CD4-positive, alpha-beta memory T cell (primary cell): Measurements from ENCODE around the gene OR10R2. TPM values are rescaled to one million over a fixed set of nuclear protein-coding genes. Genes with fewer than 3 reads are reported as not detected.
"Not testable (repeated sequence)": the region's sequence is repeated elsewhere in the genome, so short reads cannot be mapped to it uniquely, and the experiment has no call there.

Experiments
- CTCF ChIA-PET: fragments of 350-600 bp; sonication (Branson Sonifier 250); formaldehyde crosslinking; loops from one replicate; lab custom pipeline; 2021; ENCODE audit warnings: inconsistent platforms; ENCODE audit not compliant: partially characterized antibody; lab: Charles Lee
- POLR2A ChIA-PET: fragments of 350-600 bp; sonication (Branson Sonifier 250); formaldehyde crosslinking; loops from one replicate; lab custom pipeline; 2021; ENCODE audit not compliant: partially characterized antibody; lab: Charles Lee
- DNase-seq, 5 donors: peaks; one replicate each; pipeline versions ENCODE4 v3.0.0 to v3.0.0-alpha.2; 2020 to 2022; ENCODE audit warnings: mixed read lengths in 1 of 5
- H3K27ac ChIP-seq: one replicate; pipeline ENCODE4 v1.7.0; 2013; ENCODE audit warnings: low read depth, low read length
- H3K27me3 ChIP-seq: 2 replicates; pipeline ENCODE4 v1.7.0; 2013; ENCODE audit warnings: mild to moderate bottlenecking, low read length, moderate library complexity; ENCODE audit not compliant: insufficient read depth
- H3K36me3 ChIP-seq: 2 replicates; pipeline ENCODE4 v1.7.0; 2013; ENCODE audit warnings: mild to moderate bottlenecking, low read length, moderate library complexity; ENCODE audit not compliant: insufficient read depth
- H3K4me1 ChIP-seq: 2 replicates; pipeline ENCODE4 v1.7.0; 2013; ENCODE audit warnings: mild to moderate bottlenecking, low read length, moderate library complexity; ENCODE audit not compliant: insufficient read depth
- H3K4me3 ChIP-seq, 2 donors: one replicate each; pipeline ENCODE4 v1.7.0; 2013; ENCODE audit warnings: low read length in 2 of 2, mild to moderate bottlenecking in 1 of 2
- H3K9me3 ChIP-seq, 2 donors: one replicate each; pipeline ENCODE4 v1.7.0; 2013; ENCODE audit warnings: low read length in 2 of 2, control low read depth in 1 of 2; ENCODE audit not compliant: control insufficient read depth in 1 of 2
- H3K27ac Mint-ChIP-seq, 7 donors: one replicate each; pipeline ENCODE4 v1.8.0; 2020 to 2021; ENCODE audit warnings: mixed read lengths in 7 of 7, mild to moderate bottlenecking in 6 of 7, inconsistent platforms in 3 of 7, moderate library complexity in 3 of 7
- H3K27me3 Mint-ChIP-seq, 2 donors: one replicate each; pipeline ENCODE4 v1.8.0; 2020 to 2021; ENCODE audit warnings: mixed read lengths in 2 of 2
- H3K36me3 Mint-ChIP-seq, 2 donors: one replicate each; pipeline ENCODE4 v1.8.0; 2020 to 2021; ENCODE audit warnings: mixed read lengths in 2 of 2, inconsistent platforms in 1 of 2, mild to moderate bottlenecking in 1 of 2
- H3K4me1 Mint-ChIP-seq, 4 donors: one replicate each; pipeline ENCODE4 v1.8.0; 2020 to 2021; ENCODE audit warnings: mixed read lengths in 4 of 4, mild to moderate bottlenecking in 1 of 4
- H3K4me3 Mint-ChIP-seq, 8 donors: one replicate each; pipeline ENCODE4 v1.8.0; 2020 to 2021; ENCODE audit warnings: mixed read lengths in 8 of 8, mild to moderate bottlenecking in 7 of 8, moderate library complexity in 6 of 8, inconsistent platforms in 3 of 8
- H3K9me3 Mint-ChIP-seq, 8 donors: one replicate each; pipeline ENCODE4 v1.8.0; 2020 to 2021; ENCODE audit warnings: mixed read lengths in 8 of 8, mild to moderate bottlenecking in 5 of 8, inconsistent platforms in 3 of 8, moderate library complexity in 1 of 8
- intact Hi-C: fragments of 100-400 bp; cut with micrococcal nuclease; formaldehyde crosslinking; loops from one replicate; pipeline ENCODE4 v1.15.1; 2023
- polyA plus RNA-seq, 2 donors: library from polyadenylated mRNA; unstranded; fragments of 300-500 nt; fragmentation: Illumina TruSeq; gene quantifications; one replicate each; pipeline ENCODE4 v1.2.3, GENCODE V29; 2021
- total RNA-seq, 2 experiments: library from RNA; stranded (reverse); gene quantifications; one replicate each; pipeline ENCODE4 v1.2.3, GENCODE V29; 2021

Gene OR10R2
- total RNA-seq: not detected
- not detected for polyA plus RNA-seq

DNA sequence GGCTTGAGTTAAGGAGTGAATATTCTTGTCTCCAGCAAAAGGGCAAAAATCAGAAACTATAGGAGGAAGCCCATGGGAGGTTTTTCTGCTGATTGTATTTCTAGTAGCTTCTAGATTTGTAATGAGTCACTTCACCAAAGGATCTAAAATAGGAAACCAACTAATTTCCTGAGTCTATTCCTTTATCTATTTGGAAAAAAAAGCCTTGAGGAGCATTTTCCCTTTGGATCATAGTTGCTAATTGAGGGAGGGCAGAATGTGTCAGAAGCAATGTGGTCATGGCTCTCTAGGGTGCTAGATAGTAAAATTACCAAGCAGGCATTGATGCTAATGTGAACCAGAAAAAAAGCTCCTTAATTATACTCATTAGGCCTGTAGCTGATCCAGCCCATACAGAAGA, at the start of gene OR10R2:
TSS of gene OR10R2 (plus strand) at position 301 of the 400 bp plus-strand sequence. CDS start 106 bp downstream, outside the sequence.
- POLR2A ChIA-PET: no interaction called here
- H3K27me3 ChIP-seq: no peaks in the 10 kb centered on the region
- CTCF ChIA-PET: no interaction called here
- no peak within 1 kb of the TSS for H3K27ac ChIP-seq
- H3K27me3 Mint-ChIP-seq: peaks cover 12 to 15% of the 10 kb centered on the region in 2 donors
- DNase-seq: no peak
- H3K27ac Mint-ChIP-seq: no peak within 1 kb of the TSS
- H3K4me3 Mint-ChIP-seq: no peak within 1 kb of the TSS
- no peak within 1 kb of the TSS for H3K4me3 ChIP-seq
- no peaks in the 10 kb centered on the region for H3K36me3 ChIP-seq
- no peaks in the 10 kb centered on the region for H3K9me3 ChIP-seq
- no peaks in the 10 kb centered on the region for H3K4me1 Mint-ChIP-seq
- no peaks in the 10 kb centered on the region for H3K36me3 Mint-ChIP-seq
- H3K4me1 ChIP-seq: no peaks in the 10 kb centered on the region
- intact Hi-C loops: no loop called here
- H3K9me3 Mint-ChIP-seq: no peaks in the 10 kb centered on the region

GRCh38 chr1:158425027-158425426, 47.0 kb upstream of the OR10R2 start:
- Histone ChIP-seq H3K9me3 (no peaks in the 10 kb centered on the region), H3K4me1 (no peaks in the 10 kb centered on the region), H3K36me3 (no peaks in the 10 kb centered on the region), H3K27ac (no peak overlapping the region), H3K4me3 (no peak overlapping the region), H3K27me3 (no peaks in the 10 kb centered on the region)
- POLR2A ChIA-PET: no interaction called here
- Mint-ChIP-seq H3K9me3 (peaks cover 0 to 17% (median 14%) of the 10 kb centered on the region in 8 donors), H3K4me3 (no peak overlapping the region), H3K27me3 (peaks cover under 1 to 17% of the 10 kb centered on the region in 2 donors), H3K27ac (no peak overlapping the region), H3K36me3 (no peaks in the 10 kb centered on the region), H3K4me1 (no peaks in the 10 kb centered on the region)
- intact Hi-C loops: no loop called here
- CTCF ChIA-PET: no interaction called here
- no peak for DNase-seq

- H3K27ac Mint-ChIP-seq: no peak within 1 kb of the TSS
- peaks cover 0 to 23% (median 17%) of the 10 kb centered on the region in 8 donors for H3K9me3 Mint-ChIP-seq
- no peaks in the 10 kb centered on the region for H3K27me3 ChIP-seq
- no peaks in the 10 kb centered on the region for H3K4me1 Mint-ChIP-seq
- CTCF ChIA-PET: no interaction called here
- H3K4me1 ChIP-seq: no peaks in the 10 kb centered on the region
- no peaks in the 10 kb centered on the region for H3K36me3 ChIP-seq
- no peaks in the 10 kb centered on the region for H3K36me3 Mint-ChIP-seq
- no peak within 1 kb of the TSS for H3K27ac ChIP-seq
- POLR2A ChIA-PET: no interaction called here
- H3K9me3 ChIP-seq: no peaks in the 10 kb centered on the region
- intact Hi-C loops: no loop called here
- H3K4me3 Mint-ChIP-seq: no peak within 1 kb of the TSS
- H3K27me3 Mint-ChIP-seq: peaks cover 7 to 19% of the 10 kb centered on the region in 2 donors
- no peak for DNase-seq
- H3K4me3 ChIP-seq: no peak within 1 kb of the TSS
Measured at GRCh38 chr1:158426137-158426536, 45.9 kb upstream of the OR10R2 start, which contains the start of gene OR10K2. TSS of gene OR10K2 (minus strand) at chr1:158426237. CDS start at chr1:158420866, 5,371 bp downstream.

GRCh38 chr1:158430163-158430562, 41.9 kb upstream of the OR10R2 start:
- H3K4me1 Mint-ChIP-seq, H3K36me3 Mint-ChIP-seq, H3K27me3 ChIP-seq, POLR2A ChIA-PET, H3K36me3 ChIP-seq, H3K27ac ChIP-seq, DNase-seq, H3K9me3 ChIP-seq, CTCF ChIA-PET, intact Hi-C loops, H3K4me1 ChIP-seq, H3K4me3 ChIP-seq, H3K4me3 Mint-ChIP-seq, H3K27ac Mint-ChIP-seq: not testable (repeated sequence)
- H3K9me3 Mint-ChIP-seq: peaks cover 0 to 39% (median 27%) of the 10 kb centered on the region in 8 donors
- peaks cover 19 to 36% of the 10 kb centered on the region in 2 donors for H3K27me3 Mint-ChIP-seq

DNA sequence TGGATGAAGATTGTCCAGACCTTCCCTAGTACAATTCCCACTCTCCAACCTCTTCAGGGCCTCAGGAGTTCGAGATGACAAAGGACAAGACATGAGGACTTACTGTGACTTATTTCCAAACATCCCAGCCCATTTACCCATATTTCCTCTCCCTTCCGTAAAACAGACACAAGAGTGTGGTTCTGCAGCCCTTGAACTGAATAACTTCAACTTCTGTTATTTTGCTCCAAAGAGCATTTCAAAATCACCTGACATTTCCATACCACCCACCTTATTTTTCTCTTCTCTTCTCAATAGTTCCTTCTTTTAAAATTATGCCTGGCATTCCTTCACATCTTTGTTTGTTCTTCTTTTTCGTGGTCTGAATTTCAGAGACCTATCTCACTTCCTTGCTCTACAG, 37.3 kb upstream of the OR10R2 start:
- Mint-ChIP-seq H3K27me3 (peaks cover 25 to 37% of the 10 kb centered on the region in 2 donors), H3K4me1 (no peaks in the 10 kb centered on the region), H3K9me3 (peaks cover 0 to 26% (median 13%) of the 10 kb centered on the region in 8 donors), H3K27ac (no peak overlapping the region), H3K36me3 (no peaks in the 10 kb centered on the region), H3K4me3 (no peak overlapping the region)
- ChIA-PET CTCF (no interaction called here), POLR2A (no interaction called here)
- no peak for DNase-seq
- no peak overlapping the region for H3K4me3 ChIP-seq
- no peaks in the 10 kb centered on the region for H3K27me3 ChIP-seq
- no peaks in the 10 kb centered on the region for H3K4me1 ChIP-seq
- intact Hi-C loops: no loop called here
- H3K36me3 ChIP-seq: no peaks in the 10 kb centered on the region
- H3K9me3 ChIP-seq: no peaks in the 10 kb centered on the region
- no peak overlapping the region for H3K27ac ChIP-seq

- Mint-ChIP-seq H3K36me3 (no peaks in the 10 kb centered on the region), H3K9me3 (peaks cover 0 to 2% (median 0%) of the 10 kb centered on the region in 8 donors), H3K27ac (no peak overlapping the region), H3K27me3 (peaks cover 19 to 21% of the 10 kb centered on the region in 2 donors), H3K4me3 (no peak overlapping the region), H3K4me1 (no peaks in the 10 kb centered on the region)
- H3K9me3 ChIP-seq: no peaks in the 10 kb centered on the region
- no peak overlapping the region for H3K27ac ChIP-seq
- ChIA-PET POLR2A (no interaction called here), CTCF (no interaction called here)
- H3K27me3 ChIP-seq: no peaks in the 10 kb centered on the region
- intact Hi-C loops: no loop called here
- H3K4me3 ChIP-seq: no peak overlapping the region
- no peaks in the 10 kb centered on the region for H3K4me1 ChIP-seq
- no peak for DNase-seq
- H3K36me3 ChIP-seq: no peaks in the 10 kb centered on the region
Measured at GRCh38 chr1:158445376-158445775, 26.6 kb upstream of the OR10R2 start.

- Mint-ChIP-seq H3K4me3 (no peak overlapping the region), H3K4me1 (no peaks in the 10 kb centered on the region), H3K27ac (no peak overlapping the region), H3K36me3 (no peaks in the 10 kb centered on the region), H3K9me3 (peaks cover 0 to 15% (median 7%) of the 10 kb centered on the region in 8 donors), H3K27me3 (peaks cover 18 to 30% of the 10 kb centered on the region in 2 donors)
- Histone ChIP-seq H3K27ac (no peak overlapping the region), H3K27me3 (no peaks in the 10 kb centered on the region), H3K9me3 (no peaks in the 10 kb centered on the region), H3K36me3 (no peaks in the 10 kb centered on the region), H3K4me1 (no peaks in the 10 kb centered on the region), H3K4me3 (no peak overlapping the region)
- ChIA-PET POLR2A (no interaction called here), CTCF (no interaction called here)
- intact Hi-C loops: no loop called here
- no peak for DNase-seq
Measured at GRCh38 chr1:158454537-158454936, 17.5 kb upstream of the OR10R2 start.

DNA sequence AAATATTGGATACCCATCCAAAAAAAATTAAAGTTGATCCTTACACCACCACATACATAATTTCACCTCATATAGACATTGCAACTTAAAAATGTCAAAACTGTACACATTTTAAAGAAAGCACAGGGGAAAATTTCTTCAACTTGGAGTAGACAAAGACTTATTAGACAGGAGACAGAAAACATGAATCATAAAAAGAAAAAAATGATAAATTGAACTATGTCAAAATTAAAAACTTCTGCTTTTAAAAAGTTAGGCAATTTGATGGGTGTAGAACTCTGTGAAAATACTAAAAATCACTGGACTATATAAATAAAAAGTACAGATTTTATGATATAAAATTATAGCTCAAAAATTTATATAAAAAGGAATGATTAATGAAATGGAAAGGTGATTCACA, 14.8 kb upstream of the OR10R2 start:
- H3K27me3 Mint-ChIP-seq: peaks cover 19 to 27% of the 10 kb centered on the region in 2 donors
- no peaks in the 10 kb centered on the region for H3K9me3 ChIP-seq
- no peak overlapping the region for H3K4me3 Mint-ChIP-seq
- H3K36me3 ChIP-seq: no peaks in the 10 kb centered on the region
- no peaks in the 10 kb centered on the region for H3K36me3 Mint-ChIP-seq
- intact Hi-C loops: no loop called here
- no peak overlapping the region for H3K4me3 ChIP-seq
- peaks cover 0 to 4% (median under 1%) of the 10 kb centered on the region in 8 donors for H3K9me3 Mint-ChIP-seq
- ChIA-PET POLR2A (no interaction called here), CTCF (no interaction called here)
- no peaks in the 10 kb centered on the region for H3K4me1 ChIP-seq
- DNase-seq: no peak
- H3K27ac ChIP-seq: no peak overlapping the region
- no peak overlapping the region for H3K27ac Mint-ChIP-seq
- H3K27me3 ChIP-seq: no peaks in the 10 kb centered on the region
- no peaks in the 10 kb centered on the region for H3K4me1 Mint-ChIP-seq
